AG04449 (cell line): ENCODE data around the gene AFM.

Experiments used
- CTCF ChIA-PET: fragments of 350-600 bp; formaldehyde crosslinking; extraction: SDS; loops from one replicate; lab custom pipeline; 2021; ENCODE audit warnings: antibody characterized with exemption; lab: Yijun Ruan, JAX
- POLR2A ChIA-PET: fragments of 400-600, 350-600 bp; formaldehyde crosslinking; extraction: SDS; loops from one replicate; lab custom pipeline; 2020; ENCODE audit warnings: antibody characterized with exemption, inconsistent platforms; lab: Yijun Ruan, JAX
- DNase-seq: peaks from one replicate; pipeline ENCODE4 v3.0.0-alpha.2; 2010; ENCODE audit warnings: low read depth, low spot score
- H3K4me3 ChIP-seq: 2 replicates; pipeline ENCODE4 v1.5.1; 2011; ENCODE audit warnings: low read depth, mild to moderate bottlenecking, control low read depth, low read length
- TF ChIP-seq, protein P1 (sequence below): IDR thresholded peaks from one replicate; pipeline ENCODE4 v1.5.1; 2011; ENCODE audit warnings: mild to moderate bottlenecking, moderate library complexity, low read length, control low read depth, inconsistent platforms; ENCODE audit not compliant: insufficient read depth; ENCODE audit errors: missing control alignments

AFM gene

DNA sequence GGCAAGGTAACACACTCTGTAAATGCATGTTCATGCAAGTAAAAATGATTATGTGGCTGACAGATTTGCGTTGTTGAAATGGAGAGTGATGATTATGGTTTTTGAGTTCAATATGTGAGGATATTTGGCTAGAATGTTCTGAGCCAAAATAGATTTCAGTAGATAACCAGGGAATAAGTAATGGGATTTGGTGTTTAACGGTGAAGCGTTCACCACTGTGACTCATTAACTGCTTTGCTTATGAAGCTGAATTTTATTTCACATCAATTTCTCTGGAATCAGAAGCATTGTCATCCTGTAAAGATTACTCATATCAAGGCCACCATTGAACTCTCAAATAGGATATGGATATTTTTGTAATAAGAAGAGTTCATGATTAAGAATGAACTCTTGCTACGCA lies 33.9 kb upstream of the AFM start:
- no peak overlapping the region for H3K4me3 ChIP-seq
- TF ChIP-seq, protein P1, sequence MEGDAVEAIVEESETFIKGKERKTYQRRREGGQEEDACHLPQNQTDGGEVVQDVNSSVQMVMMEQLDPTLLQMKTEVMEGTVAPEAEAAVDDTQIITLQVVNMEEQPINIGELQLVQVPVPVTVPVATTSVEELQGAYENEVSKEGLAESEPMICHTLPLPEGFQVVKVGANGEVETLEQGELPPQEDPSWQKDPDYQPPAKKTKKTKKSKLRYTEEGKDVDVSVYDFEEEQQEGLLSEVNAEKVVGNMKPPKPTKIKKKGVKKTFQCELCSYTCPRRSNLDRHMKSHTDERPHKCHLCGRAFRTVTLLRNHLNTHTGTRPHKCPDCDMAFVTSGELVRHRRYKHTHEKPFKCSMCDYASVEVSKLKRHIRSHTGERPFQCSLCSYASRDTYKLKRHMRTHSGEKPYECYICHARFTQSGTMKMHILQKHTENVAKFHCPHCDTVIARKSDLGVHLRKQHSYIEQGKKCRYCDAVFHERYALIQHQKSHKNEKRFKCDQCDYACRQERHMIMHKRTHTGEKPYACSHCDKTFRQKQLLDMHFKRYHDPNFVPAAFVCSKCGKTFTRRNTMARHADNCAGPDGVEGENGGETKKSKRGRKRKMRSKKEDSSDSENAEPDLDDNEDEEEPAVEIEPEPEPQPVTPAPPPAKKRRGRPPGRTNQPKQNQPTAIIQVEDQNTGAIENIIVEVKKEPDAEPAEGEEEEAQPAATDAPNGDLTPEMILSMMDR: no peak
- ChIA-PET POLR2A (no interaction called here), CTCF (interaction anchor here (0.6 to 4.6 kb wide), 6 partner anchors 14 to 195 kb away, joined by 3 to 53 read pairs (median 3); partner anchors contain the start of gene AFP)
- DNase-seq: no peak

DNA sequence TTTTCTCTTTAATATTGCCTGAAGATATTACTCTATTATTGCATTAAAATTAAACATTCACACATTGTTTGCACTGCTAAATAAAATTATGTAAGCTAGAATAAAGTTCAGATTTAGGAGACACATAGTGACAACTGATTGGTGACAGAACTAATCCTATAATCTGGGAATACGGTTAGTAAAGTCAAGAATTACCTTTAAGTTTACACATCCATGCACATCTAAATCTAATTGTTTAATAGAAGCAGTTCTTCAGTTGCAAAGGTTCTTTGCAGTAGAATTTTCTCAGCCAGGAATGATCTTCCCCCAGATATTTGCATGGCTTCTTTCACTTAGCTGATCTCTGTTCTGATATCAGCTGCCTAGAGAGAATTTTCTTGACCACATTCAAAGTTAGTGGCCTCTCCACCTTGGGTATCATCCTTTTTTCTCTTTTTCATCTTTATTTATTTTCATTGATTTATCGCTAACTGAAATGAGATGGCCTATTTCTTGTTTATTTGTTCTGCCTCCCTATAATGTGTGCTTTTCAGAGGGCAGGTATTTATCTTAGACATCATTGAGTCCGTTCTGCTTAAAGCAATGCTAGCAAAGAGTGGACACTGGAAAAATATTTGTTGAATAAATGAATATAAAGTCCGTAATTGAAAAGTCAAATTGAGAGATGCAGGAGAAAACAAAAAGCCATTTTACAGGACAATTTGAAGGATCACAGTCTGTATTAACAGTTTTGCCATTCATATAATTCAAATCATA lies 32.9 kb upstream of the AFM start:
- ChIA-PET POLR2A (no interaction called here), CTCF (interaction anchor here (0.9 to 4.6 kb wide), 4 partner anchors 9 to 136 kb away, joined by 3 to 53 read pairs (median 3); partner anchors contain the start of gene AFP)
- TF ChIP-seq, protein P1: no peak
- H3K4me3 ChIP-seq: no peak overlapping the region
- DNase-seq: no peak

DNA sequence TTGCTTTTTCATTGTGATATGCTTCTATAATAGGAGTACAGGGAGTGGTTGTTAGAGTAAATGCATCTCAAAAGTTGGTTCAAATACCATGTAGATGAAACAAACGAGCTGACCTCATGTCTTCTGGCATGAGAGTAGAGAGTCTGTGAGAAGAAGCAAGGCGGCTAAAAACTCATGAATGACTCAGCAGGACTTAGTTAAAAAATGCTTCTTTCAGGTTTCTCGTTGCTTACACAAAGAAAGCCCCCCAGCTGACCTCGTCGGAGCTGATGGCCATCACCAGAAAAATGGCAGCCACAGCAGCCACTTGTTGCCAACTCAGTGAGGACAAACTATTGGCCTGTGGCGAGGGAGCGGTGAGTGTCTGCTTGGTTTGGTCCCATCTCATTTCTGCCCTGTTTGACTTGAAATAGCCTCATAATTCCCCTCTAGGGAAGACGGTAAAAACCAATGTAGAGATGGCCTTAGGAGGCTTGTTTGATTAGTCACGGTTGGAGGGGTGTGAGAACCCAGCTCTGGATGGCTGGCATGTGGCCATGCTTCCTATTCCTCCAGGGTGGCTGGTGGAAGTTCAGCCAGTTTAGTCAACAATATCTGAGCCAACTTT lies 31.0 kb upstream of the AFM start:
- H3K4me3 ChIP-seq: no peak overlapping the region; the same call in 1 of the 2 replicates
- ChIA-PET POLR2A (no interaction called here), CTCF (interaction anchor here (0.6 to 1.5 kb wide), 4 partner anchors 17 to 702 kb away, joined by 3 to 4 read pairs (median 4); no protein-coding TSS in a partner anchor)
- TF ChIP-seq, protein P1: no peak
- DNase-seq: peak; percentile 74

DNA sequence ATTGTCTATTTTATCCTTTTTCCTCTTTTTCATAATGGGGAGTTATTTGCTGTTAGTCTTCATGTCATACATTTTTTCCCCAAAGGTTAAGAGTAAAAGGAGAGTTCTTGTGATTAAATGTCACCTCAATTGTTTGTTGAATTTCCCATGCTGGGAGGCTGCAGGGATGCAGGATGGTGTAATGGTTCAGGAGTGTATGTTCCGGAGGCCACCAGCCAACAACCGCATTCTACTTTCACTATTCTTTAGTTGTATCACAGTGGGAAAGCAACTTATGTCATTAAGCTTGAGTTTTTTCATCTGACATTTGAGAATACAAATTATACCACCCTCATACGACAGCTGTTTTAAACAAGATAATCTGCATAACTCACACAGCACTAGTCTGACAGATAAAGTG lies 30.1 kb upstream of the AFM start:
- POLR2A ChIA-PET: no interaction called here
- no peak for DNase-seq
- CTCF ChIA-PET: no interaction called here
- TF ChIP-seq, protein P1: no peak
- H3K4me3 ChIP-seq: no peak overlapping the region

DNA sequence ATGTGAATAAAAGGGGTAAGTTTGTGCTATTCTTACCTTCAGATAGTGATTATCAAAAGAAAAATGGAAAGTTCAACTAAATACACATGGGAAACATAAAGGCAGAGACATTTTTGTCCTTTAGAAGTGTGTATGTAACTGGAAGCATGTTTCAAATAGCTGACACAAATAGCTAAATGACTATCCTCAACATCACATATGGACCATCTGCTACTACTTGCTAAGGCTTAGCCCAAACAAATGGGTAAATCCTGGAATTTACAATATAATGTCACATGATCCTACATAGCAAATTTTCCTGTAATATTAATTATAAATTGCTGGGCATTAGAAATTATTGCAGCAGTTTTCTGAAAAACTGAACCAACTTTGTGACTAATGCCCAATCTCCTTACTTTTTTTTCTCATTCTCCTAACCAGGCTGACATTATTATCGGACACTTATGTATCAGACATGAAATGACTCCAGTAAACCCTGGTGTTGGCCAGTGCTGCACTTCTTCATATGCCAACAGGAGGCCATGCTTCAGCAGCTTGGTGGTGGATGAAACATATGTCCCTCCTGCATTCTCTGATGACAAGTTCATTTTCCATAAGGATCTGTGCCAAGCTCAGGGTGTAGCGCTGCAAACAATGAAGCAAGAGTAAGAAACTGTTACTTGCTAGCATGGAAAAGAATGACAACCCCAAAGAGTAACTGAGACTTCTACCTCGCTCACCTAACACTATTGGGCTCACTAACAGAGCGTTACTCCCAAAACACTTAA lies 29.4 kb upstream of the AFM start:
- H3K4me3 ChIP-seq: no peak overlapping the region
- ChIA-PET CTCF (interaction anchor here (1.3 to 2.2 kb wide), 2 partner anchors 8 to 140 kb away, joined by 3 to 5 read pairs; no protein-coding TSS in a partner anchor), POLR2A (no interaction called here)
- no peak for DNase-seq
- TF ChIP-seq, protein P1: no peak
